ENCODE measurements around the gene SHISA2.
A peak's percentile ranks its signal among the peaks of the same experiment; 100 is the strongest.
"Not testable (repeated sequence)": the region's sequence is repeated elsewhere in the genome, so short reads cannot be mapped to it uniquely, and the experiment has no call there.

SHISA2 gene

GRCh38 chr13:26067601-26068000 is 15.8 kb upstream of the SHISA2 start:
- DNase-seq (ENCODE audit: insufficient read length, low spot score), result no peak
- no peak for FAIRE-seq
- TF ChIP-seq CTCF (IDR thresholded peaks at IDR 0.05; ENCODE audit: insufficient read depth, missing control alignments), result no peak

- not testable (repeated sequence) for FAIRE-seq; DNase-seq (ENCODE audit: insufficient read length, low spot score)
These were observed 14.7 kb upstream of the SHISA2 start for GRCh38 chr13:26066492-26066891.

GRCh38 chr13:26062853-26063444 is 11.1 kb upstream of the SHISA2 start:
- no peak for DNase-seq (ENCODE audit: insufficient read length, low spot score)
- peak; percentile 53 for FAIRE-seq
- peak; percentile 52 for TF ChIP-seq CTCF (IDR thresholded peaks at IDR 0.05; ENCODE audit: insufficient read depth, missing control alignments)

- FAIRE-seq (no peak), DNase-seq (ENCODE audit: insufficient read length, low spot score) (no peak)
- no peak for TF ChIP-seq CTCF (IDR thresholded peaks at IDR 0.05; ENCODE audit: insufficient read depth, missing control alignments)
These were observed 10.1 kb upstream of the SHISA2 start for GRCh38 chr13:26061947-26062346.

GRCh38 chr13:26061256-26061655 is 9.4 kb upstream of the SHISA2 start:
- DNase-seq (ENCODE audit: insufficient read length, low spot score), result no peak
- no peak for FAIRE-seq
- TF ChIP-seq CTCF (IDR thresholded peaks at IDR 0.05; ENCODE audit: insufficient read depth, missing control alignments), result no peak

GRCh38 chr13:26060357-26060756 is 8.5 kb upstream of the SHISA2 start:
- FAIRE-seq (no peak), DNase-seq (ENCODE audit: insufficient read length, low spot score) (no peak)
- no peak for TF ChIP-seq CTCF (IDR thresholded peaks at IDR 0.05; ENCODE audit: insufficient read depth, missing control alignments)

GRCh38 chr13:26058704-26059103 is 6.9 kb upstream of the SHISA2 start:
- TF ChIP-seq CTCF (IDR thresholded peaks at IDR 0.05; ENCODE audit: insufficient read depth, missing control alignments), result no peak
- DNase-seq (ENCODE audit: insufficient read length, low spot score), result no peak
- FAIRE-seq, result no peak

GRCh38 chr13:26054896-26055295 is 3.1 kb upstream of the SHISA2 start:
- FAIRE-seq (no peak), DNase-seq (ENCODE audit: insufficient read length, low spot score) (no peak)
- TF ChIP-seq CTCF (IDR thresholded peaks at IDR 0.05; ENCODE audit: insufficient read depth, missing control alignments), result no peak
